ENCODE measurements around the gene LAMB2.

GRCh38 chr3:49098429-49098828 lies 34.4 kb downstream of the LAMB2 start:
- TF ChIP-seq USF1 (IDR thresholded peaks at IDR 0.05) (no peak), FOXM1 (IDR thresholded peaks at IDR 0.05; ENCODE audit: borderline replicate concordance, low read depth) (no peak), EP300 (IDR thresholded peaks at IDR 0.05; ENCODE audit: borderline replicate concordance) (no peak), TAF1 (IDR thresholded peaks at IDR 0.05; ENCODE audit: low read depth) (no peak), YY1 (IDR thresholded peaks at IDR 0.05; ENCODE audit: low read depth) (no peak), CREB1 (IDR thresholded peaks at IDR 0.05; ENCODE audit: low read depth) (no peak)

Measured in Ishikawa (cell line).